Sigmoid colon (tissue), 7 donors: ENCODE data around the gene PPT2. TPM values are rescaled to one million over a fixed set of nuclear protein-coding genes. Genes with fewer than 3 reads are reported as not detected.

ENCODE experiments used
- DNase-seq: peaks from one replicate; pipeline ENCODE4 v3.0.0-alpha.2; 2019
- H3K27ac ChIP-seq, 4 donors: fragments of 200-600 bp; sonication (generic); one replicate each; pipeline ENCODE4 v1.5.1; 2016 to 2019; ENCODE audit warnings: mild to moderate bottlenecking in 1 of 4
- H3K27me3 ChIP-seq, 3 donors: fragments of 200-600 bp; sonication (generic); one replicate each; pipeline ENCODE4 v1.5.1; 2019; ENCODE audit warnings: mild to moderate bottlenecking in 1 of 3
- H3K36me3 ChIP-seq, 4 donors: fragments of 200-600 bp; sonication (generic); one replicate each; pipeline ENCODE4 v1.5.1; 2016 to 2019
- H3K4me1 ChIP-seq, 4 donors: fragments of 200-600 bp; sonication (generic); one replicate each; pipeline ENCODE4 v1.5.1; 2017 to 2019
- H3K4me3 ChIP-seq, 4 donors: fragments of 200-600 bp; sonication (generic); one replicate each; pipeline ENCODE4 v1.5.1; 2017 to 2019; ENCODE audit warnings: mild to moderate bottlenecking in 2 of 4, moderate library complexity in 1 of 4
- H3K9me3 ChIP-seq, 4 donors: fragments of 200-600 bp in 3 of 4; sonication (generic) in 3 of 4; one replicate each; pipeline versions ENCODE4 v1.5.1 to v1.6.1; 2013 to 2019
- EP300 ChIP-seq, 4 donors: sonication (generic); formaldehyde crosslinking; IDR thresholded peaks; one replicate each; pipeline ENCODE4 v1.6.1; 2017; ENCODE audit warnings: antibody characterized with exemption in 4 of 4
- POLR2A ChIP-seq, 2 donors: fragments of 450-650 bp; IDR thresholded peaks; one replicate each; pipeline ENCODE4 v1.6.1; 2016; ENCODE audit warnings: antibody characterized with exemption in 2 of 2, mild to moderate bottlenecking in 2 of 2, moderate library complexity in 2 of 2
- POLR2AphosphoS5 ChIP-seq, 4 donors: sonication (generic); formaldehyde crosslinking; IDR thresholded peaks; one replicate each; pipeline ENCODE4 v1.6.1; 2017; ENCODE audit warnings: antibody characterized with exemption in 4 of 4
- WGBS, 2 donors: extraction: QIAGEN DNeasy Blood & Tissue Kit; methylation state at CpG; one replicate each; pipeline ENCODE4 v1.1.7; 2013; 5-methylcytosine and 5-hydroxymethylcytosine counted together
- intact Hi-C: fragments of 100-400 bp; cut with DNase I; formaldehyde crosslinking; loops from one replicate; pipeline ENCODE4 v1.15.1; 2023
- polyA plus RNA-seq, 3 donors: library from polyadenylated mRNA; stranded (reverse); fragments of 200-250 nt; gene quantifications; one replicate each; pipeline ENCODE4 v1.2.3, GENCODE V29; 2013
- total RNA-seq, 4 donors: library from RNA; depleted of rRNA; stranded (reverse); fragments of >200 nt; gene quantifications; one replicate each; pipeline ENCODE4 v1.1.0, GENCODE V29; 2016
- TF ChIP-seq, protein P1 (sequence below), 4 experiments: fragments of 450-650 bp in 3 of 4; fragments of 200-600 bp in 1 of 4; IDR thresholded peaks; one replicate each; pipeline ENCODE4 v1.5.1; 2016 to 2019; ENCODE audit warnings: antibody characterized with exemption in 4 of 4, mild to moderate bottlenecking in 3 of 4, moderate library complexity in 2 of 4
- donor health status: healthy with polysubstance abuse.
- donor health status: Bipolar disorder and iron deficiency.
- donor health status: healthy.

The PPT2 gene
- total and polyA plus RNA-seq, 7 donors = 3.0 to 126 (median 15.5) TPM

DNA sequence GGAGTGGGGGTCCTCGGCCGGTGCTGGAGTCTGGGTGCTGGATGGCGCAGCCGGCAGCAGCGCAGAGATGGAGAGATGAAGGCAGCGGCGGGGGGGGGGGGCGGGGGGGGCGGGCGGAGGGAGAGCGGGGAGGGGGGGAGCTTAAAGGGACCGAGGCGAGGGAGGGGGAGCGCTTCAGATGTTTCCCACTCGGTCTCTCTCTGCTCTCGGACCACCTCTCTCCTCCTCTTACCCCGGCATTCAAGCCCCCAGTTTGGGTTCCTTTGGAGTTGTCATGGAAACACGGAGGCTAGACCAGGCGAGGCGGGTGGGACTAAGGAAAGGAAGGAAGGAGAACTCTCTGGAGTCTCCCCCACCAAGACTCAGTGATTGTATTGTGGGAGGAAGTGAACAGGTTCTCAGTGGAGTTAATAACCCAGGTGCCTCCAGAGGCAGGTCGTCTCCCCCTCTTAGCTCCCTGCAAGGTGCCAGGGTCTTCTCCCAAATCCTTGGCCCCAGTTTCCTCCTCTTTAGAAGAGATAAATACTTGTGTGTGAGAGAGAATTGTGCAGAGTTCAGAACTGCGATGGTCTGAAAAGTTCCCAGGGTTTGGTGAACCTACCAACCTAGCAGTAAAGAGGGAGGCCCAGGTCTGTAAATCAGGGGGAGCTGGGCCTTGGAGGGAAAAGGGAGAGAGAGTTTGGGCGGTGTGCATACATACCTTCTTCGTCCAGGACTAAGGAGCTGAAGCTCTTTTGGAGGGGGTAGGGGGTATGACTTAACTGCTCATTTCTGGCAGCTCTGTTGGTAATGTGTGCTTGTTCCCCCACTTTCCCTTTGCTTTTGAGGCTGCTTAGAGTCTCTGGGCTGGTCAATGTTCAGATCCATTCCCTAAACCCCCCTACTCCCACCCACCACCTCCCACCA is 1.8 kb upstream of the PPT2 start, which contains the start of gene PRRT1:
PRRT1 (minus strand) TSS at position 77 of the 906 bp plus-strand sequence. CDS start 112 bp downstream, outside the sequence.
- peak within 1 kb of the TSS; percentile 61 to 80 (median 78) for H3K4me3 ChIP-seq
- no peaks in the 10 kb centered on the region for H3K27me3 ChIP-seq
- WGBS, 2 donors = 35 to 65% methylated on average over 18 of the region's 24 CpGs
- peak within 1 kb of the TSS; percentile 88 to 93 (median 92) for H3K27ac ChIP-seq
- peaks cover 0 to 34% (median 1%) of the 10 kb centered on the region in 4 donors for H3K36me3 ChIP-seq
- DNase-seq = no peak
- TF ChIP-seq POLR2A (IDR thresholded peaks at IDR 0.05) = no peak
- TF ChIP-seq POLR2AphosphoS5 (IDR thresholded peaks at IDR 0.05) = peak in 1 of 4 donors; percentile 19
- intact Hi-C loops = loop anchor here (1.0 to 10.0 kb wide), 3 partner anchors 22 to 107 kb away; partner anchors contain the start of gene FKBPL
- no peaks in the 10 kb centered on the region for H3K9me3 ChIP-seq
- H3K4me1 ChIP-seq = peaks cover 0 to 59% (median 49%) of the 10 kb centered on the region in 4 donors

- WGBS, 2 donors = 44 to 52% methylated on average over 35 of the region's 35 CpGs
- Histone ChIP-seq H3K36me3 (peaks cover 7 to 42% (median 10%) of the 10 kb centered on the region in 4 donors), H3K9me3 (no peaks in the 10 kb centered on the region), H3K4me1 (peaks cover 0 to 59% (median 49%) of the 10 kb centered on the region in 4 donors), H3K27ac (peak overlapping the region; percentile 88 to 93 (median 92)), H3K27me3 (no peaks in the 10 kb centered on the region), H3K4me3 (peak overlapping the region; percentile 61 to 80 (median 78))
- intact Hi-C loops = loop anchor here (1.0 to 10.0 kb wide), 3 partner anchors 23 to 108 kb away; partner anchors contain the start of gene FKBPL
- DNase-seq = peak; percentile 78
- TF ChIP-seq POLR2AphosphoS5 (IDR thresholded peaks at IDR 0.05) = peak in 3 of 4 donors; percentile 11 to 37 (median 30)
- TF ChIP-seq, protein P1, sequence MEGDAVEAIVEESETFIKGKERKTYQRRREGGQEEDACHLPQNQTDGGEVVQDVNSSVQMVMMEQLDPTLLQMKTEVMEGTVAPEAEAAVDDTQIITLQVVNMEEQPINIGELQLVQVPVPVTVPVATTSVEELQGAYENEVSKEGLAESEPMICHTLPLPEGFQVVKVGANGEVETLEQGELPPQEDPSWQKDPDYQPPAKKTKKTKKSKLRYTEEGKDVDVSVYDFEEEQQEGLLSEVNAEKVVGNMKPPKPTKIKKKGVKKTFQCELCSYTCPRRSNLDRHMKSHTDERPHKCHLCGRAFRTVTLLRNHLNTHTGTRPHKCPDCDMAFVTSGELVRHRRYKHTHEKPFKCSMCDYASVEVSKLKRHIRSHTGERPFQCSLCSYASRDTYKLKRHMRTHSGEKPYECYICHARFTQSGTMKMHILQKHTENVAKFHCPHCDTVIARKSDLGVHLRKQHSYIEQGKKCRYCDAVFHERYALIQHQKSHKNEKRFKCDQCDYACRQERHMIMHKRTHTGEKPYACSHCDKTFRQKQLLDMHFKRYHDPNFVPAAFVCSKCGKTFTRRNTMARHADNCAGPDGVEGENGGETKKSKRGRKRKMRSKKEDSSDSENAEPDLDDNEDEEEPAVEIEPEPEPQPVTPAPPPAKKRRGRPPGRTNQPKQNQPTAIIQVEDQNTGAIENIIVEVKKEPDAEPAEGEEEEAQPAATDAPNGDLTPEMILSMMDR (IDR thresholded peaks at IDR 0.05) = no peak
Observed at GRCh38 chr6:32152769-32153563, 975 bp upstream of the PPT2 start.

DNA sequence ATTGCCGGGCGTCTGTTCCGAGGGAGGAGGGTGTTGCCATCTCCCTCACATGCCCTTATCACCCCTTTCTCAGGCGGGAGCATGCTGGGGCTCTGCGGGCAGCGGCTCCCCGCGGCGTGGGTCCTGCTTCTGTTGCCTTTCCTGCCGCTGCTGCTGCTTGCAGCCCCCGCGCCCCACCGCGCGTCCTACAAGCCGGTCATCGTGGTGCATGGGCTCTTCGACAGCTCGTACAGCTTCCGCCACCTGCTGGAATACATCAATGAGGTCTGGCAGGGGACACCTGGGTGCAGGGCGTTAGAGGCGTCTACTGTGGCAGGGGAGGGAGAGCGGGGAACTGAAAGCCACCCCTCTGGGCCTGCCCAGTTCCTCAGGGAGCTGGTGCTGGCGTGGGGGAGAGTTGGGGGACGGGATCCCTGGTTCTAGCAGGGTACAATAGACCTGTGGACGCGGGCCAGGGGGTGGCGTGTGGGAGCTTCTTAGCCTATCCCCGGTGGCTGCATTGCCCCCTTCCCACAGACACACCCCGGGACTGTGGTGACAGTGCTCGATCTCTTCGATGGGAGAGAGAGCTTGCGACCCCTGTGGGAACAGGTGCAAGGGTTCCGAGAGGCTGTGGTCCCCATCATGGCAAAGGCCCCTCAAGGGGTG is 697 bp downstream of the PPT2 start:
- no peaks in the 10 kb centered on the region for H3K27me3 ChIP-seq
- no peak for TF ChIP-seq EP300 (IDR thresholded peaks at IDR 0.05)
- peak in 3 of 4 donors; percentile 4 to 26 (median 15) for TF ChIP-seq POLR2AphosphoS5 (IDR thresholded peaks at IDR 0.05)
- TF ChIP-seq, protein P1 (IDR thresholded peaks at IDR 0.05) = peak; percentile 55 to 77 (median 60)
- H3K27ac ChIP-seq = peak overlapping the region; percentile 88 to 93 (median 92)
- H3K4me1 ChIP-seq = peaks cover 0 to 57% (median 49%) of the 10 kb centered on the region in 4 donors
- H3K36me3 ChIP-seq = peaks cover 14 to 39% (median 20%) of the 10 kb centered on the region in 4 donors
- no peaks in the 10 kb centered on the region for H3K9me3 ChIP-seq
- peak; percentile 89 for DNase-seq
- H3K4me3 ChIP-seq = peak overlapping the region; percentile 61 to 80 (median 78)
- 3 to 4% methylated on average over 34 of the region's 34 CpGs for WGBS, 2 donors
- intact Hi-C loops = loop anchor here (1.0 to 10.0 kb wide), 4 partner anchors 22 to 110 kb away; partner anchors contain the start of gene AGPAT1

DNA sequence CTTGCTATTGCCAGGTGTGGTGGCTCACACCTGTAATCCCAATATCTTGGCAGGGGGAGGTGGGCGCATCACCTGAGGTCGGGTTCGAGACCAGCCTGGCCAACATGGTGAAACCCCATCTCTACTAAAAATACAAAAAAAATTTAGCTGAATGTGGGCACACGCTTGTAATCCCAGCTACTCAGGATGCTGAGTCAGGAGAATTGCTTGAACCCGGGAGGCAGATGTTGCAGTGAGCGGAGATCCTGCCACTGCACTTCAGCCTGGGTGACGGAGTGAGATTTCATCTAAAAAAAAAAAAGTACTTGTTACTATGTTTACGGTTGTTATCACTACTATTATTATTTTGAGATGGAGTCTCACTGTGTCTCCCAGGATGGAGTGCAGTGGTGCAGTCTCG is 3.0 kb downstream of the PPT2 start:
- H3K4me3 ChIP-seq = no peak overlapping the region
- no peak overlapping the region for H3K27ac ChIP-seq
- intact Hi-C loops = loop anchor here (10.0 kb wide), 1 partner anchor 112 kb away; no protein-coding TSS in a partner anchor
- peaks cover 0 to 36% (median 30%) of the 10 kb centered on the region in 4 donors for H3K4me1 ChIP-seq
- peaks cover 14 to 45% (median 20%) of the 10 kb centered on the region in 4 donors for H3K36me3 ChIP-seq
- no peak for DNase-seq
- H3K27me3 ChIP-seq = no peaks in the 10 kb centered on the region
- 90 to 94% methylated on average over 9 of the region's 9 CpGs for WGBS, 2 donors
- TF ChIP-seq POLR2AphosphoS5 (IDR thresholded peaks at IDR 0.05) (no peak), POLR2A (IDR thresholded peaks at IDR 0.05) (no peak), EP300 (IDR thresholded peaks at IDR 0.05) (no peak)
- TF ChIP-seq, protein P1 (IDR thresholded peaks at IDR 0.05) = no peak
- no peaks in the 10 kb centered on the region for H3K9me3 ChIP-seq
